ENCODE data around the gene GNG2. TPM values are rescaled to one million over a fixed set of nuclear protein-coding genes. Genes with fewer than 3 reads are reported as not detected.

The GNG2 gene
- total and polyA plus RNA-seq, 9 of the 15 experiments (the other 6 are each of a cell fraction or from before 2014, with no cell fraction given), result 0.18 TPM; not detected in 8

GRCh38 chr14:52002542-52002941, 142.1 kb downstream of the GNG2 start (continued):
- TF ChIP-seq ZBTB5 (IDR thresholded peaks at IDR 0.05) (no peak), KLF13 (tag; IDR thresholded peaks at IDR 0.05; ENCODE audit: borderline replicate concordance, low read depth) (no peak), NELFE (IDR thresholded peaks at IDR 0.05; ENCODE audit: insufficient read depth, insufficient read length) (no peak), TAF1 (IDR thresholded peaks at IDR 0.05; ENCODE audit: control insufficient read depth, extremely low read depth, insufficient read depth, low read length, severe bottlenecking) (no peak), FOXP4 (CRISPR knock-in tag; IDR thresholded peaks at IDR 0.05; ENCODE audit: borderline replicate concordance) (no peak)

- TF ChIP-seq CBFB (CRISPR knock-in tag; IDR thresholded peaks at IDR 0.05) (no peak), NCOA4 (IDR thresholded peaks at IDR 0.05; ENCODE audit: partially characterized antibody) (no peak)
- H4K20me1 ChIP-seq (replicated peaks; ENCODE audit: control insufficient read depth, insufficient read depth, low read length), result no peaks in the 10 kb centered on the region
- WGBS (ENCODE audit: insufficient coverage, low coverage, missing lambda C conversion rate), result 93% methylated on average over 3 of the region's 3 CpGs
- FAIRE-seq, result no peak
- in situ Hi-C loops (cut with MboI), result no loop called here
- DNase-seq (ENCODE audit: extremely low read depth in 1 of 4, low spot score in 3 of 4), result no peak
- no peaks in the 10 kb centered on the region for H3K27me3 ChIP-seq (ENCODE audit: control insufficient read depth in 2 of 2, insufficient read depth in 2 of 2, low read length in 2 of 2)
- H3K79me2 ChIP-seq (ENCODE audit: control insufficient read depth, insufficient read depth, low read length), result no peaks in the 10 kb centered on the region
- no peak overlapping the region for H2AFZ ChIP-seq (ENCODE audit: low read depth, low read length)
- CTCF ChIA-PET (ENCODE audit: low intra/inter-chr PET ratio), result no interaction called here
- H3K4me1 ChIP-seq (replicated peaks in 1 of 2; ENCODE audit: control insufficient read depth in 2 of 2, insufficient read depth in 2 of 2, low read length in 2 of 2), result no peaks in the 10 kb centered on the region
- H3K36me3 ChIP-seq (ENCODE audit: control insufficient read depth, insufficient read depth, low read length), result peaks cover 96% of the 10 kb centered on the region
- BruUV-seq (replicated peaks), result no TSS peak
- intact Hi-C loops (cut with micrococcal nuclease), result no loop called here
- H3K9me3 ChIP-seq (replicated peaks; ENCODE audit: control insufficient read depth, insufficient read depth, low read depth, low read length), result no peaks in the 10 kb centered on the region
- H3K4me3 ChIP-seq, result no peak overlapping the region
- POLR2A ChIA-PET, result no interaction called here
- no peak overlapping the region for H3K27ac ChIP-seq (ENCODE audit: extremely low read depth, low read depth, low read length)
- no peaks in the 10 kb centered on the region for H3K9me1 ChIP-seq (ENCODE audit: control insufficient read depth, insufficient read depth, low read length)
- ATAC-seq, result no peak
- no peak overlapping the region for H3K4me2 ChIP-seq (ENCODE audit: insufficient read depth, low read length)
- no peak overlapping the region for H3K9ac ChIP-seq (ENCODE audit: insufficient read depth in 1 of 2, low read depth in 2 of 2, low read length in 2 of 2)
Measured at GRCh38 chr14:52003324-52003723, 142.9 kb downstream of the GNG2 start.
